Right renal cortex interstitium (tissue), 3 donors: ENCODE data around the gene FOXL3. TPM values are rescaled to one million over a fixed set of nuclear protein-coding genes. Genes with fewer than 3 reads are reported as not detected.

Experiments used
- DNase-seq, 3 donors: peaks; one replicate each; pipeline ENCODE4 v3.0.0-alpha.2; 2013; ENCODE audit warnings: low read depth in 3 of 3, low spot score in 2 of 3
- polyA plus RNA-seq, 3 donors: library from polyadenylated mRNA; unstranded; fragments of 120-200 nt; gene quantifications; one replicate each; pipeline ENCODE4 v1.2.1, GENCODE V29; 2013; ENCODE audit not compliant: insufficient read length in 3 of 3

FOXL3 gene
- polyA plus RNA-seq, 3 donors = not detected

GRCh38 chr7:300546-301290 lies 10.7 kb downstream of the FOXL3 start:
- DNase-seq = no peak

GRCh38 chr7:301291-302053 lies 11.5 kb downstream of the FOXL3 start:
- DNase-seq = no peak

GRCh38 chr7:302054-302992 lies 12.4 kb downstream of the FOXL3 start:
- no peak for DNase-seq

GRCh38 chr7:303425-303824 lies 13.5 kb downstream of the FOXL3 start:
- DNase-seq = no peak

GRCh38 chr7:303884-304573 lies 14.1 kb downstream of the FOXL3 start:
- DNase-seq = no peak

GRCh38 chr7:304574-305409 lies 14.8 kb downstream of the FOXL3 start:
- DNase-seq = no peak

GRCh38 chr7:305410-306151 lies 15.6 kb downstream of the FOXL3 start:
- no peak for DNase-seq

GRCh38 chr7:307970-308369 lies 18.0 kb downstream of the FOXL3 start:
- DNase-seq = no peak

GRCh38 chr7:309586-310228 lies 19.7 kb downstream of the FOXL3 start:
- no peak for DNase-seq

GRCh38 chr7:311131-311680 lies 21.2 kb downstream of the FOXL3 start:
- DNase-seq = no peak

GRCh38 chr7:311796-312195 lies 21.8 kb downstream of the FOXL3 start:
- no peak for DNase-seq

GRCh38 chr7:312424-312823 lies 22.5 kb downstream of the FOXL3 start:
- no peak for DNase-seq

- no peak for DNase-seq
Observed at GRCh38 chr7:314853-315252, 24.9 kb downstream of the FOXL3 start.

- no peak for DNase-seq
Observed at GRCh38 chr7:315516-316265, 25.7 kb downstream of the FOXL3 start.

- DNase-seq = no peak
Observed at GRCh38 chr7:317643-318405, 27.9 kb downstream of the FOXL3 start.

- no peak for DNase-seq
Observed at GRCh38 chr7:318476-318875, 28.5 kb downstream of the FOXL3 start.
